Measurements from ENCODE around the gene BABAM2.

DNA sequence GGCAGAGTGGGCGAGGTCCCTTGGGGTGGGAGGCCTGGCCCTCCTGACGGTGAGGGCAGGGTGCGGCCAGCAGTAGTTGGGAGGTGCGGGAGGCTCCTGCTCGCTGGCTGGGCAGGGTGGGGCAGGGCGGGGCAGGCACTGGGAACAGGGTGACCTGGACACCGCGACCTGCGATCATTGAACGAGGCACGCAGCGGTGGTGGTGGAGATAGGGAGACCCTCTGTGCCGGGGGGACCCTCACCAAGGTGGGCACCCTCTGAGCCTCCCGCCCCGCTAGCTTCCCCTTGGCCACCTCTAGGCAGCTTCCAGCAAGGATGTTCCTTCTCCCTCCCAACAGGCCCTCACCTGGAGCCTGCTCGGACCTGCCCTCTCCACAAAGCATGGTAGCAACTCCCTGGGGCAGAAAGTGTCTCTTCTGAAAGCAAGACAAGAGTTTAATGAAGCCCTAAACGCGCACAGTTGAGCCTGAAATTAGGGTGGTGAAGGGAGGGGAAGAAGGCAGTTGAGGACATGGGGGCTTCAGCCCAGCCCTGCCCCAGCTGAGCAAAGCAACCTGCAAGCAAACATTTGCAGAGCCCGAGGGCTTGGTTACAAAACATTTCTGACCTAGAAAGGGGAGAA is 486.8 kb downstream of the BABAM2 start:
- TF ChIP-seq CTCF (conservative IDR thresholded peaks at IDR 0.05): no peak
- no peak for TF ChIP-seq EZH2 (IDR thresholded peaks at IDR 0.05; ENCODE audit: low read depth)
